Mesodermal cell (in vitro differentiated cells): ENCODE measurements around the gene PRICKLE1.
A peak's percentile ranks its signal among the peaks of the same experiment; 100 is the strongest.

Source experiments
- H3K27ac ChIP-seq: 2 replicates; pipeline ENCODE4 v1.7.0; 2013; ENCODE audit warnings: mild to moderate bottlenecking, low read depth, low read length, moderate library complexity; ENCODE audit not compliant: severe bottlenecking
- H3K36me3 ChIP-seq: 2 replicates; pipeline ENCODE4 v1.7.1; 2013; ENCODE audit warnings: mild to moderate bottlenecking, low read length, moderate library complexity; ENCODE audit not compliant: control insufficient read depth, insufficient read depth
- H3K4me1 ChIP-seq: one replicate; pipeline ENCODE4 v1.7.1; 2013; ENCODE audit warnings: mild to moderate bottlenecking, low read length; ENCODE audit not compliant: insufficient read depth, control insufficient read depth, poor library complexity, severe bottlenecking
- H3K4me3 ChIP-seq: 2 replicates; pipeline ENCODE4 v1.7.0; 2013; ENCODE audit warnings: low read length, control low read depth, mild to moderate bottlenecking; ENCODE audit not compliant: insufficient read depth, poor library complexity, severe bottlenecking; ENCODE audit errors: extremely low read depth
- H3K9me3 ChIP-seq: 2 replicates; pipeline ENCODE4 v1.7.1; 2013; ENCODE audit warnings: mild to moderate bottlenecking, low read length, moderate library complexity; ENCODE audit not compliant: control insufficient read depth
- WGBS, 2 experiments: methylation state at CpG; one replicate each; pipeline ENCODE4 v1.1.5; 2013; ENCODE audit warnings: missing lambda C conversion rate in 2 of 2; ENCODE audit not compliant: insufficient coverage in 2 of 2; 5-methylcytosine and 5-hydroxymethylcytosine counted together

The PRICKLE1 gene

GRCh38 chr12:42612231-42612613, 22.7 kb upstream of the PRICKLE1 start:
- H3K36me3 ChIP-seq = no peaks in the 10 kb centered on the region
- H3K4me1 ChIP-seq = peaks cover 9% of the 10 kb centered on the region
- no peak overlapping the region for H3K27ac ChIP-seq
- no peak overlapping the region for H3K4me3 ChIP-seq
- H3K9me3 ChIP-seq = no peaks in the 10 kb centered on the region

- no peak overlapping the region for H3K4me3 ChIP-seq
- H3K9me3 ChIP-seq = no peaks in the 10 kb centered on the region
- no peak overlapping the region for H3K27ac ChIP-seq
- H3K4me1 ChIP-seq = peaks cover 10% of the 10 kb centered on the region
- H3K36me3 ChIP-seq = no peaks in the 10 kb centered on the region
- WGBS, 2 experiments = 93 to 95% methylated on average over 2 to 3 of the region's 4 CpGs
Observed at GRCh38 chr12:42611571-42612230, 22.2 kb upstream of the PRICKLE1 start.

GRCh38 chr12:42609605-42610004, 20.1 kb upstream of the PRICKLE1 start:
- Histone ChIP-seq H3K4me3 (no peak overlapping the region), H3K27ac (no peak overlapping the region), H3K4me1 (peaks cover 16% of the 10 kb centered on the region), H3K36me3 (no peaks in the 10 kb centered on the region), H3K9me3 (no peaks in the 10 kb centered on the region)
- WGBS, 2 experiments = 98% methylated on average over 3 to 6 of the region's 8 CpGs

- Histone ChIP-seq H3K9me3 (no peaks in the 10 kb centered on the region), H3K4me1 (peaks cover 16% of the 10 kb centered on the region), H3K4me3 (no peak overlapping the region), H3K36me3 (no peaks in the 10 kb centered on the region), H3K27ac (peak overlapping the region; percentile 47)
- WGBS, 2 experiments = 73 to 75% methylated on average over 4 of the region's 11 CpGs
Observed at GRCh38 chr12:42608196-42608825, 18.8 kb upstream of the PRICKLE1 start.

GRCh38 chr12:42607584-42608058, 18.1 kb upstream of the PRICKLE1 start:
- H3K36me3 ChIP-seq = no peaks in the 10 kb centered on the region
- 87 to 100% methylated on average over 2 to 4 of the region's 5 CpGs for WGBS, 2 experiments
- no peak overlapping the region for H3K27ac ChIP-seq
- H3K4me3 ChIP-seq = no peak overlapping the region
- peaks cover 16% of the 10 kb centered on the region for H3K4me1 ChIP-seq
- no peaks in the 10 kb centered on the region for H3K9me3 ChIP-seq

GRCh38 chr12:42606471-42606870, 16.9 kb upstream of the PRICKLE1 start:
- no CpG with 5 or more reads among the region's 1 CpG for WGBS, 2 experiments
- Histone ChIP-seq H3K9me3 (no peaks in the 10 kb centered on the region), H3K27ac (peak overlapping the region; percentile 10), H3K4me3 (no peak overlapping the region), H3K36me3 (no peaks in the 10 kb centered on the region), H3K4me1 (peaks cover 9% of the 10 kb centered on the region)

GRCh38 chr12:42605685-42606084, 16.1 kb upstream of the PRICKLE1 start:
- peak overlapping the region; percentile 11 for H3K27ac ChIP-seq
- H3K4me3 ChIP-seq = no peak overlapping the region
- H3K36me3 ChIP-seq = no peaks in the 10 kb centered on the region
- H3K9me3 ChIP-seq = no peaks in the 10 kb centered on the region
- peaks cover 9% of the 10 kb centered on the region for H3K4me1 ChIP-seq

- H3K4me1 ChIP-seq = peaks cover 7% of the 10 kb centered on the region
- WGBS, 2 experiments = 49 to 67% methylated on average over 2 of the region's 6 CpGs
- H3K36me3 ChIP-seq = no peaks in the 10 kb centered on the region
- H3K27ac ChIP-seq = no peak overlapping the region
- H3K9me3 ChIP-seq = no peaks in the 10 kb centered on the region
- H3K4me3 ChIP-seq = no peak overlapping the region
Observed at GRCh38 chr12:42603246-42603990, 13.9 kb upstream of the PRICKLE1 start.

GRCh38 chr12:42593874-42594273, 4.3 kb upstream of the PRICKLE1 start:
- no peak overlapping the region for H3K27ac ChIP-seq
- H3K36me3 ChIP-seq = no peaks in the 10 kb centered on the region
- WGBS, 2 experiments = 79 to 100% methylated on average over 2 of the region's 2 CpGs
- H3K4me3 ChIP-seq = no peak overlapping the region
- no peaks in the 10 kb centered on the region for H3K4me1 ChIP-seq
- no peaks in the 10 kb centered on the region for H3K9me3 ChIP-seq

GRCh38 chr12:42590330-42590934, 886 bp upstream of the PRICKLE1 start:
- peaks cover 2% of the 10 kb centered on the region for H3K36me3 ChIP-seq
- no peak overlapping the region for H3K27ac ChIP-seq

More at GRCh38 chr12:42590330-42590934, 886 bp upstream of the PRICKLE1 start:
- Histone ChIP-seq H3K4me1 (peaks cover 18% of the 10 kb centered on the region), H3K9me3 (no peaks in the 10 kb centered on the region), H3K4me3 (peak overlapping the region; percentile 86)
- 6% methylated on average over 18 to 23 of the region's 25 CpGs for WGBS, 2 experiments
